Testis (tissue), 2 donors: Measurements from ENCODE around the gene TMEM129.

Source experiments
- CTCF ChIP-seq, 3 experiments: fragments of 450-650 bp in 2 of 3; fragments of 200-600 bp in 1 of 3; sonication (generic) in 1 of 3; IDR thresholded peaks; one replicate each; pipeline ENCODE4 v1.5.1; 2016 to 2019; ENCODE audit warnings: antibody characterized with exemption in 3 of 3, mild to moderate bottlenecking in 2 of 3, moderate library complexity in 1 of 3
- POLR2A ChIP-seq: fragments of 450-650 bp; IDR thresholded peaks from one replicate; pipeline ENCODE4 v1.6.1; 2017; ENCODE audit warnings: antibody characterized with exemption, mild to moderate bottlenecking, moderate library complexity

- no peak for TF ChIP-seq CTCF (IDR thresholded peaks at IDR 0.05)
- TF ChIP-seq POLR2A: no peak
These were observed 19.0 kb upstream of the TMEM129 start for GRCh38 chr4:1740021-1740545.
